ENCODE data around the gene ARHGAP18. TPM values are rescaled to one million over a fixed set of nuclear protein-coding genes. Genes with fewer than 3 reads are reported as not detected.
A peak's percentile ranks its signal among the peaks of the same experiment; 100 is the strongest.

The ARHGAP18 gene
- total RNA-seq, 2 donors from 2014 or later = 14.3 to 17.7 TPM

- Histone ChIP-seq H3K9me3 (ENCODE audit: control insufficient read depth, low read length) (no peaks in the 10 kb centered on the region), H3K4me3 (ENCODE audit: low read length) (no peak overlapping the region), H3K4me1 (ENCODE audit: control insufficient read depth, insufficient read depth, low read length) (peaks cover 4% of the 10 kb centered on the region), H3K36me3 (ENCODE audit: control insufficient read depth, insufficient read depth, low read length) (no peaks in the 10 kb centered on the region), H3K27me3 (ENCODE audit: control insufficient read depth, insufficient read depth, low read length, poor library complexity, severe bottlenecking) (no peaks in the 10 kb centered on the region), H3K9ac (ENCODE audit: extremely low read depth, low read length, poor library complexity, severe bottlenecking) (no peak overlapping the region), H3K27ac (ENCODE audit: low read depth, low read length) (no peak overlapping the region)
- no peaks in the 10 kb centered on the region for H3K27me3 Mint-ChIP-seq (ENCODE audit: insufficient read depth)
- no peak for TF ChIP-seq CTCF (conservative IDR thresholded peaks at IDR 0.05)
- no peak overlapping the region for H3K4me3 Mint-ChIP-seq
- WGBS, 2 experiments (ENCODE audit: insufficient coverage in 1 of 2, insufficient read length in 1 of 2) = 88 to 91% methylated on average over 1 to 2 of the region's 2 CpGs
- peaks cover 40% of the 10 kb centered on the region for H3K4me1 Mint-ChIP-seq
- peaks cover 1% of the 10 kb centered on the region for H3K9me3 Mint-ChIP-seq
- H3K27ac Mint-ChIP-seq = no peak overlapping the region
- no peak for DNase-seq
- peaks cover 6% of the 10 kb centered on the region for H3K36me3 Mint-ChIP-seq (ENCODE audit: low read depth)
These were observed 58.7 kb downstream of the ARHGAP18 start for GRCh38 chr6:129651291-129651691.

- Mint-ChIP-seq H3K36me3 (ENCODE audit: low read depth) (peaks cover 6% of the 10 kb centered on the region), H3K27ac (no peak overlapping the region), H3K4me3 (no peak overlapping the region), H3K4me1 (peaks cover 56% of the 10 kb centered on the region), H3K27me3 (ENCODE audit: insufficient read depth) (no peaks in the 10 kb centered on the region), H3K9me3 (no peaks in the 10 kb centered on the region)
- no peaks in the 10 kb centered on the region for H3K9me3 ChIP-seq (ENCODE audit: control insufficient read depth, low read length)
- no peaks in the 10 kb centered on the region for H3K27me3 ChIP-seq (ENCODE audit: control insufficient read depth, insufficient read depth, low read length, poor library complexity, severe bottlenecking)
- H3K36me3 ChIP-seq (ENCODE audit: control insufficient read depth, insufficient read depth, low read length) = no peaks in the 10 kb centered on the region
- DNase-seq = no peak
- H3K27ac ChIP-seq (ENCODE audit: low read depth, low read length) = no peak overlapping the region
- TF ChIP-seq CTCF (conservative IDR thresholded peaks at IDR 0.05) = no peak
- 91 to 93% methylated on average over 14 to 15 of the region's 15 CpGs for WGBS, 2 experiments (ENCODE audit: insufficient coverage in 1 of 2, insufficient read length in 1 of 2)
- H3K9ac ChIP-seq (ENCODE audit: extremely low read depth, low read length, poor library complexity, severe bottlenecking) = no peak overlapping the region
- H3K4me3 ChIP-seq (ENCODE audit: low read length) = no peak overlapping the region
- peaks cover 10% of the 10 kb centered on the region for H3K4me1 ChIP-seq (ENCODE audit: control insufficient read depth, insufficient read depth, low read length)
These were observed 61.0 kb downstream of the ARHGAP18 start for GRCh38 chr6:129648819-129649491.

DNA sequence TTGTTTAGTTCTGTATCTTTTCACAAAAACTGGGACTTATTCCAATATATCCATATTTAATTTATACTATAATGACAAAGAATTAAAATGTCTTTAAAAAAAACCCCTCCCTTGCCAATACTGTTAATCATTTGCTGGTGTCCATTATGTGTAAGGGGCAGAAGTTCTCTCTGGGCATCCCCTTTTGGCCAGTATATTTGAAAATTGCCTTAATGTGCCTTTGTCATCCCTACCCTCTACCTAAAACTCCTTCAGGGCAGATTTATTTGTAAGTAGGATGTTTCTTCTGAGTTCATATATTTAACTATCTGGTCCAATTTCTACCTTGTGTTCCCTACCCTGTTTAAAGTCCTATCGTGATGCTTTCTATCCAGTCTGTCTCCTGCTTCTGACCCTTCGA is 62.9 kb downstream of the ARHGAP18 start:
- Histone ChIP-seq H3K9ac (ENCODE audit: extremely low read depth, low read length, poor library complexity, severe bottlenecking) (no peak overlapping the region), H3K27ac (ENCODE audit: low read depth, low read length) (no peak overlapping the region), H3K9me3 (ENCODE audit: control insufficient read depth, low read length) (peaks cover 5% of the 10 kb centered on the region), H3K36me3 (ENCODE audit: control insufficient read depth, insufficient read depth, low read length) (no peaks in the 10 kb centered on the region), H3K4me3 (ENCODE audit: low read length) (no peak overlapping the region), H3K27me3 (ENCODE audit: control insufficient read depth, insufficient read depth, low read length, poor library complexity, severe bottlenecking) (no peaks in the 10 kb centered on the region), H3K4me1 (ENCODE audit: control insufficient read depth, insufficient read depth, low read length) (peaks cover 13% of the 10 kb centered on the region)
- H3K36me3 Mint-ChIP-seq (ENCODE audit: low read depth) = peaks cover 5% of the 10 kb centered on the region
- peak overlapping the region; percentile 53 for H3K27ac Mint-ChIP-seq
- no peaks in the 10 kb centered on the region for H3K27me3 Mint-ChIP-seq (ENCODE audit: insufficient read depth)
- WGBS, 2 experiments (ENCODE audit: insufficient coverage in 1 of 2, insufficient read length in 1 of 2) = 93 to 100% methylated on average over 1 to 2 of the region's 2 CpGs
- peaks cover 3% of the 10 kb centered on the region for H3K9me3 Mint-ChIP-seq
- DNase-seq = no peak
- H3K4me1 Mint-ChIP-seq = peaks cover 56% of the 10 kb centered on the region
- TF ChIP-seq CTCF (conservative IDR thresholded peaks at IDR 0.05) = no peak
- H3K4me3 Mint-ChIP-seq = no peak overlapping the region

Data from endodermal cell (in vitro differentiated cells).